Muscle layer of colon (tissue), 2 donors: ENCODE measurements around the gene ZNF384.
"Not testable (repeated sequence)": the region's sequence is repeated elsewhere in the genome, so short reads cannot be mapped to it uniquely, and the experiment has no call there.

Source experiments
- H3K27ac ChIP-seq: one replicate; pipeline ENCODE4 v1.7.0; 2013; ENCODE audit warnings: low read depth, mild to moderate bottlenecking, low read length, moderate library complexity
- H3K27me3 ChIP-seq, 2 donors: one replicate each; pipeline ENCODE4 v1.7.0; 2013; ENCODE audit warnings: low read length in 2 of 2, mild to moderate bottlenecking in 2 of 2; ENCODE audit not compliant: insufficient read depth in 2 of 2, control insufficient read depth in 1 of 2
- H3K36me3 ChIP-seq: one replicate; pipeline ENCODE4 v1.7.0; 2013; ENCODE audit warnings: mild to moderate bottlenecking, low read length; ENCODE audit not compliant: insufficient read depth
- H3K4me1 ChIP-seq: one replicate; pipeline ENCODE4 v1.7.0; 2013; ENCODE audit warnings: mild to moderate bottlenecking, low read length; ENCODE audit not compliant: insufficient read depth
- H3K4me3 ChIP-seq, 2 donors: one replicate each; pipeline ENCODE4 v1.7.0; 2013; ENCODE audit warnings: low read length in 2 of 2, low read depth in 1 of 2, mild to moderate bottlenecking in 1 of 2, moderate library complexity in 1 of 2
- H3K9ac ChIP-seq: one replicate; pipeline ENCODE4 v1.7.0; 2013; ENCODE audit warnings: low read length
- H3K9me3 ChIP-seq: one replicate; pipeline ENCODE4 v1.7.0; 2013; ENCODE audit warnings: mild to moderate bottlenecking, low read length
- donor health status: abdominal sarcoma.
- donor health status: Adenocarcinoma of cecum.

Gene ZNF384

DNA sequence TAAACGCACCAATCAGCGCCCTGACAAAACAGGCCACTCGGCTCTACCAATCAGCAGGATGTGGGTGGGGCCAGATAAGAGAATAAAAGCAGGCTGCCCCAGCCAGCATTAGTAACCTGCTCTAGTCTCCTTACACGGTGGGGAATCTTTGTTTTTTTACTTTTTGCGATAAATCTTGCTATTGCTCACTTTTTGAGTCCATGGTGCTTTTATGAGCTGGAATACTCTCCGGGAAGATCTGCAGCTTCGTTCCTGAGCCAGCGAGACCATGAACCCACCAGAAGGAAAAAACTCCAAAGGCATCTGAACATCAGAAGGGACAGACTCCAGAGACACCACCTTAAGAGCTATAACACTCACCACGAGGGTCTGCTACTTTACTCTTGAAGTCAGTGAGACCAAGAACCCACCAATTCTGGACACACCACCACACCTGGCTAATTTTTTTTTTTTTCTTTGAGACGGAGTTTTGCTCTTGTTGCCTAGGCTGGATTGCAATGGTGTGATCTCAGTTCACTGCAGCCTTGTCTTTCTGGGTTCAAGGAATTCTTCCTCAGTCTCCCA is 27.8 kb upstream of the ZNF384 start:
- Histone ChIP-seq H3K36me3 (no peaks in the 10 kb centered on the region), H3K27ac (no peak overlapping the region), H3K9me3 (no peaks in the 10 kb centered on the region), H3K27me3 (no peaks in the 10 kb centered on the region), H3K4me1 (no peaks in the 10 kb centered on the region), H3K9ac (no peak overlapping the region), H3K4me3 (no peak overlapping the region)

DNA sequence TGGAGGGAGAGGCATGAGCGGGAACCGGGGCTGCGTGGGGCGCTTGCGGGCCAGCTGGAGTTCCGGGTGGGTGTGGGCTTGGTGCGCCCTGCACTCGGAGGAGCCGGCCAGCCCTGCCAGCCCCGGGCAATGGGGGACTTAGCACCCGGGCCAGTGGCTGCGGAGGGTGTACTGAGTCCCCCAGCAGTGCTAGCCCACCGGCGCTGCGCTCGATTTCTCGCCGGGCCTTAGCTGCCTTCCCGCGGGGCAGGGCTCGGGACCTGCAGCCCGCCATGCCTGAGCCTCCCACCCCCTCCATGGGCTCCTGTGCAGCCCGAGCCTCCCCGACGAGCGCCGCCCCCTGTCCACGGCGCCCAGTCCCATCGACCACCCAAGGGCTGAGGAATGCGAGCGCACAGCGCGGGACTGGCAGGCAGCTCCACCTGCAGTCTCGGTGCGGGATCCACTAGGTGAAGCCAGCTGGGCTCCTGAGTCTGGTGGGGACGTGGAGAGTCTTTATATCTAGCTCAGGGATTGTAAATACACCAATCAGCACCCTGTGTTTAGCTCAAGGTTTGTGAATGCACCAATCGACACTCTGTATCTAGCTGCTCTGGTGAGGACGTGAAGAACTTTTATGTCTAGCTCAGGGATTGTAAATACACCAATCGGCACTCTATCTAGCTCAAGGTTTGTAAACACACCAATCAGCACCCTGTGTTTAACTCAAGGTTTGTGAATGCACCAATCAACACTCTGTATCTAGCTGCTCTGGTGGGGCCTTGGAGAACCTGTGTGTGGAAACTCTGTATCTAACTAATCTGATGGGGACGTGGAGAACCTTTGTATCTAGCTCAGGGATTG is 27.1 kb upstream of the ZNF384 start:
- H3K36me3 ChIP-seq, H3K4me3 ChIP-seq, H3K9ac ChIP-seq, H3K27ac ChIP-seq, H3K4me1 ChIP-seq, H3K27me3 ChIP-seq, H3K9me3 ChIP-seq: not testable (repeated sequence)

DNA sequence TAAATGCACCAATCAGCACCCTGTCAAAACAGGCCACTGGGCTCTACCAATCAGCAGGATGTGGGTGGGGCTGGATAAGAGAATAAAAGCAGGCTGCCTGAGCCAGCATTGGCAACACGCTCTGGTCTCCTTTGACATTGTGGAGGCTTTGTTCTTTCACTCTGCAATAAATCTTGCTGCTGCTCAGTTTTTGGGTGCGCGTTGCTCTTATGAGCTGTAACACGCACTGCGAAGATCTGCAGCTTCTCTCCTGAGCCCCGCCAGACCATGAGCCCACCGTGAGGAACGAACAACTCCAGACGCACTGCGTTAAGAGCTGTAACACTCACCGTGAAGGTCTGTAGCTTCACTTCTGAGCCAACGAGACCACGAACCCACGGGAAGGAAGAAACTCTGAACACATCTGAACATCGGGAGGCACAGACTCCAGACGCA is 19.8 kb upstream of the ZNF384 start:
- H3K4me3 ChIP-seq, result no peak overlapping the region
- no peak overlapping the region for H3K27ac ChIP-seq
- no peaks in the 10 kb centered on the region for H3K9me3 ChIP-seq
- no peaks in the 10 kb centered on the region for H3K4me1 ChIP-seq
- no peaks in the 10 kb centered on the region for H3K36me3 ChIP-seq
- no peak overlapping the region for H3K9ac ChIP-seq
- peaks cover 0 to 3% of the 10 kb centered on the region in 2 donors for H3K27me3 ChIP-seq

DNA sequence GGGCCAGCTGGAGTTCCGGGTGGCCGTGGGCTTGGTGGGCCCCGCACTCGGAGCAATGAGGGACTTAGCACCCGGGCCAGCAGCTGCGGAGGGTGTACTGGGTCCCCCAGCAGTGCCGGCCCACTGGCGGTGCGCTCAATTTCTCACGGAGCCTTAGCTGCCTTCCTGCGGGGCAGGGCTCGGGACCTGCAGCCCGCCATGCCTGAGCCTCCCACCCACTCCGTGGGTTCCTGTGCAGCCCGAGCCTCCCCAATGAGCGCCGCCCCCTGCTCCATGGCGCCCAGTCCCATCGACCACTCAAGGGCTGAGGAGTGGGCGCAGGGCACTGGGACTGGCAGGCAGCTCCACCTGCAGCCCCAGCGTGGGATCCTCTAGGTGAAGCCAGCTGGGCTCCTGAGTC is 19.2 kb upstream of the ZNF384 start:
- H3K36me3 ChIP-seq, H3K9me3 ChIP-seq, H3K4me1 ChIP-seq, H3K27me3 ChIP-seq, H3K9ac ChIP-seq, H3K27ac ChIP-seq, H3K4me3 ChIP-seq: not testable (repeated sequence)

DNA sequence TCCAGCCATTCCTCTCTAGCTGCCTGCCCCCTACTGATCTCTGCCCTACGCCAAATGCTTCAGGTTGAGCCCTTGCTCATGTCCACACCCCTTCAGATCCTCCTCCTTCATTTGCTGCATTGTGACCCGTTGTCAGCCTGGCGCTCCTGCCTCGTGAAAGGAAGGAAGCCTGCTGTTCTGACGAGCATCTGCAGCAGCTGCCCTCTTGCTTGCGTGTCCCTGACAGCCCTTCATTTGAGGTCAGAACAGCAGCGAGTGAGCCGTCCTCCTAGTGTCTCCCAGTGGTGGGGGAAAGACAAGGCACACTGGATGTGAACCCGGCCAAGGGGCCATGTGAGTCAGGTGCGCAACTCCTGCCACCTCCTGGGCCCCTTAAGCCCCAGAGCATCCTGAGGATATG is 14.5 kb upstream of the ZNF384 start:
- H3K27me3 ChIP-seq, result peaks cover 18 to 36% of the 10 kb centered on the region in 2 donors
- H3K9ac ChIP-seq, result no peak overlapping the region
- no peaks in the 10 kb centered on the region for H3K36me3 ChIP-seq

DNA sequence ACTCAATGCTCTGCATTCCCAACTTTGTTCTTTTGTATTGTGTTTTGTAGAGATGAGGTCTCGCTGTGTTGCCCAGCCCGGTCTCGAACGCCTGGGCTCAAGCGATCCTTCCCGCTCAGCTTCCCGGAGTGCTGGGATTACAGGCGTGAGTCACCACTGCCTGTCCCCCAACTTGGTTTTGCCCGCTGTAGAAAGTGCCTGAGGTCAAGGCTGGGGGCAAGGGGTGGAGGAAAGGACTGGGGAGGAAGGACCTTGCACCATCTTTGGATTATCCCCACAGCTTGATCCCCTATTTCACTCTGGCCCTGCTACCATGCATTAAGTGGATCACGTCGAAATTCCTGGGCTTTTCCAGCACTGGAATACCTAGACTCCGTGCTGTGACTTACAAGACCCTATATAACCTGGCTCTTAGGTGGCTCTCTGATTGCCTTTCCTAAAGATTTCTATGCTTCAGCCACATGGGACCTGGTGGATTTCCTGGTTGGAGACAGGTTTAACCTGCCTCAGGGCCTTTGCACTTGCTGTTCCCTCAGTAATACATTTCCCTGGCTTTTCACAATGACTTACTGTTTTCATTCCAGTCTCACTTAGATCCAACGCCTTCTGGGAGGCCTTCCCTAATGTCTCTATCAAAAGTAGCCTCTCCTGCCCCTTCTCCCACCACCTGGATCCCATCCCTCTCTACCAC is 12.0 kb upstream of the ZNF384 start:
- no peak overlapping the region for H3K9ac ChIP-seq

More for the DNA sequence above, 14.5 kb upstream of the ZNF384 start:
- Histone ChIP-seq H3K4me3 (no peak overlapping the region), H3K27ac (no peak overlapping the region), H3K4me1 (peaks cover 4% of the 10 kb centered on the region), H3K9me3 (no peaks in the 10 kb centered on the region)

DNA sequence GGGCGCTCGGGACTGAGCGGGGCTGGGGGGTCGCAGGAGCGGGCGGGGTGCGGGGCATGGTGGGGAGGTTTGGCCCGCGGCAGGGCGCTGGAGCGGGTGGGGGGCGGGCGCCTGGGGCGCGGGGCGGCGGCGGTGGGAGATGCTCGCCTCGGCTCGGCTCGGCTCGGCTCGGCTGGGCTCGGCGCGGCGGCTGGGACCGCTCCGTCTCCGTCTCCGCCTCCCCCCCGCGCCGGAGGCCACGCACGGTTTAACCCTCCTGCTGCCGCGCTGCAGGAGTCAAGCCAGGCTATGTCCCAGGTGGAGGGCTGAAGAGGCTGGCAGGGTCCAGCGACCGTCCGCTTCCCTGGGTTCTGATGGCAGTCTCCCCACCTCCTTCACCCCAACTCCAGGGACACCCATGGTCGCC is 11.5 kb upstream of the ZNF384 start, which contains the start of gene PIANP:
PIANP (minus strand) TSS at position 170 of the 406 bp plus-strand sequence. CDS start 2,754 bp downstream, outside the sequence.
- Histone ChIP-seq H3K9me3 (no peaks in the 10 kb centered on the region), H3K9ac (no peak within 1 kb of the TSS), H3K27ac (no peak within 1 kb of the TSS), H3K4me1 (peaks cover 4% of the 10 kb centered on the region), H3K4me3 (peak within 1 kb of the TSS; percentile 27 to 64), H3K36me3 (no peaks in the 10 kb centered on the region), H3K27me3 (peaks cover 21 to 52% of the 10 kb centered on the region in 2 donors)

More for the DNA sequence above, 12.0 kb upstream of the ZNF384 start:
- peak overlapping the region in 1 of 2 donors; percentile 27 for H3K4me3 ChIP-seq
- peaks cover 21 to 51% of the 10 kb centered on the region in 2 donors for H3K27me3 ChIP-seq
- H3K27ac ChIP-seq, result no peak overlapping the region
- peaks cover 4% of the 10 kb centered on the region for H3K4me1 ChIP-seq
- H3K9me3 ChIP-seq, result no peaks in the 10 kb centered on the region
- H3K36me3 ChIP-seq, result no peaks in the 10 kb centered on the region

DNA sequence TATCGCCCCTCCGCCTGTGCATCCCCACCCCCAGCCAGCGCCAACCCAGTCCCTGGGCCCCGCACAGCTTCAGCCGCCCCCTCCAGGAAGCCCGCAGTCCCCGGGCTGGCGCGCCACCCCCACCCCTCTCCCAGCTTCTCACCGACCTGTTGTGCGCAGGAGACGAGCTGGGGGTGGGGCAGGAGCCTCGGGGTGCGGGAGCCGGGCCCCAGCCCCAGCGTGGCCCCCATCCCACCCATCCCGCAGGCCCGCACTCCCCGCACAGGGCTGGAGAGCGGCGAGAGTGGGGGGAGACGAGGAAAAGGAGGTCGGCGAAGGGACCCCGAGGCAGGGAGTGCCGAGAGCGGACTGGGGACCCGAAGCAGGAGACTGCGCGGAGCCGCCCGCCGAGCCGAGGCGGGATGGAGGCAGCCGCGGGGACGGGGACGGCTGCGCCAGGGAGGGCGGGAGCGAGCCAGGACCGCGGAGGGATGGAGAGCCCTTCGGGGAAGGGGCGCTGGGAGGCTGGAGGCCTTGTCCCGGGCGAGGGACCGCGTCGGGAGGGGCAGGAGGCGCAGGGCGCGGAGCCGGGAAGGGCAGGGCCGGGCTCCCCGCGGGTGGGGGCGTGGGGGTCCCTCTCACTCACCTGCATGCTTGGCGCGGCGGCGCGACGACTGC is 10.9 kb upstream of the ZNF384 start:
- Histone ChIP-seq H3K9me3 (no peaks in the 10 kb centered on the region), H3K4me3 (peak overlapping the region in 1 of 2 donors; percentile 64), H3K36me3 (no peaks in the 10 kb centered on the region), H3K27me3 (peaks cover 21 to 57% of the 10 kb centered on the region in 2 donors), H3K4me1 (peaks cover 4% of the 10 kb centered on the region), H3K9ac (no peak overlapping the region), H3K27ac (no peak overlapping the region)

DNA sequence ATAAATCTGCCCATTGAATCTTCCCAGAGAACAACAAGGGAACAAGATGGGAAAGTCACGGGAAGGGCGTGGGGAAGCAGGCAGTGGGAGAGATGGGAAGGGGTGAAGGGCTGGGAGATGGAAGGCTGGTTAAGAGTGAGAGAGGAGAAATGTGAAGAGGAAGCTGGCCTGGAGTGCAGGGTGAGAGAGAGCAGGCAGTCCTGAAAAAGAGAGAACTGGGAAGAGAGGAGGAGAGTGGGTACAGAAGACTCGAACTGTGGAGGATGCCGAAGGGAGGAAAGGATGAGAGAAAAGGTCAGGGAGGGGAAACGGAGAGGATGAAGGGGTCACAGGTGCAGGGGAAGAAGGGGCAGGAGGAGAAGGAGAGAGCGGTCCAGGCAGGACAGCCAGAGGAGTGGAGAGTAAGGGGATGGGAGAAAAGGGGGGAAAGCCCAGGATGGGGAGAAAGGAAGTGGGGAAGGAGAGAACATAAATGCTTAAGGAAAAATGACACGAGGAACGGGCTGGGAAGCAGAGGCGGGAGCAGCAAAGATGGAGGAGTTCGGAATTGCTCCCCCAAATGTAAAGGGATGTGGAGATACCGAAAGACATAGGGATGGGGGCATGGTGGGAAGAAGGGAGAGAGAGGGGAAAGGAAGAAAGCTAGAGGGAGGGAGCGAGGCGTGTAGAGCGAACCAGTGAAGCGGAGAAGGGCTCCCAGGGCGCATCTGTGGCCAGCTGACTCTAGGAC is 10.2 kb upstream of the ZNF384 start:
- H3K4me3 ChIP-seq, result no peak overlapping the region
- no peaks in the 10 kb centered on the region for H3K9me3 ChIP-seq
- no peaks in the 10 kb centered on the region for H3K36me3 ChIP-seq
- peaks cover 21 to 57% of the 10 kb centered on the region in 2 donors for H3K27me3 ChIP-seq
- no peak overlapping the region for H3K27ac ChIP-seq
- H3K9ac ChIP-seq, result no peak overlapping the region
- H3K4me1 ChIP-seq, result peaks cover 4% of the 10 kb centered on the region

DNA sequence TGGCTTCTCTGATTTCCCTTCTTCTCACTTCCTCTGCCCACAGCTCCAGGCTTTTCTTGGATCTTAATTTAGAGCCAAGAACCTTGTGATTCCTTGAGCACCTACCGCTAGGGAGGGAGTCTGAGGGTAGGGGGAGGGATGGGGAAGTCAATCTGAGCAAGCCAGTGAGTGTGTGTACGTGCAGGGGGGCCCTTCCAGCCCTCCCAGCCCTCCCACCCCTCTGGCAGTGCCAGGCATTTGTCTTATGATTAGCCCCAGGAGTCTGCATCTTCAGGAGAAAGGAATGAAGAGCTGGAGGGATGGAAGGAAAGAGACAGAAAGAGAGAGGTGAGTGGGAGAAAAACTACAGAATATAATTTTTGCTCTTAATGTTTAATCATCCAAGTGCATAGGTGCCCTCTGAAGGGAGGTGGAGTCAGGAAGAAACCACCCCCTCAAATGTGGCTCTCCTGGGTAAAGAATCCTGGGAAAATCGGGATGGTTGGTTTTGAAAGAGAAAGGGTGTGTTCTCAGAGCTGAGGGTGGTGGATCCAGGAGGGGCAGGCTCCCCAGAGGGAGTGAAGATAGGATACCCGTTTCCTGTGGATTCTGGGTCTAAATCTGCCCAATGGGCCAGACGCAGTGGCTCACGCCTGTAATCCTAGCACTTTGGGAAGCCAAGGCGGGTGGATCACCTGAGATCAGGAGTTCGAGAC is 9.3 kb upstream of the ZNF384 start:
- peaks cover 21 to 49% of the 10 kb centered on the region in 2 donors for H3K27me3 ChIP-seq
- H3K9me3 ChIP-seq, result no peaks in the 10 kb centered on the region
- peaks cover 4% of the 10 kb centered on the region for H3K4me1 ChIP-seq
- H3K36me3 ChIP-seq, result no peaks in the 10 kb centered on the region
- no peak overlapping the region for H3K27ac ChIP-seq
- no peak overlapping the region for H3K9ac ChIP-seq
- H3K4me3 ChIP-seq, result no peak overlapping the region
